ENCODE results near the gene PTMA. TPM values are rescaled to one million over a fixed set of nuclear protein-coding genes. Genes with fewer than 3 reads are reported as not detected.
"Not testable (repeated sequence)": the region's sequence is repeated elsewhere in the genome, so short reads cannot be mapped to it uniquely, and the experiment has no call there.

Gene PTMA
- total RNA-seq, 2 experiments from 2014 or later = 1,300 to 1,326 TPM

DNA sequence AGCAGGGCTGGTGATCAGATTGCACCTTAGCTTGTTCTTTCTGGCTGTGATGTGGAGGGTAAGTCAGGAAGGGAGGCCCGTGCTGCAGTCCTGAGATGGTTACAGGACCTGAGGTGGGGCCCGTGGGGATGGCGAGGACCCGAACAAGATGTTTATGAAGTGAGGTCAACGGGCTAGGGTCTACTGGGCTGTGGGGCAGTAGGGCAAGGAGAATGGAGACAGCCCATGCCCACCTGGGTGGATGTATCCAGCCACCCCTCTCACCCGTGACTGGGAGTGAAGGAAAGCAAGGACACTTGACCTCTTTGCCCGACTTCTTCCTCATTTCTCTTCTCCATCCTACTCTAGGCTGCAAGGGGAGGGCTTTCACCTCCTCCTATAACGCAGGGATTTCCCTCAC, 18.0 kb downstream of the PTMA start:
- ChIA-PET CTCF (interaction anchor here (1.2 to 3.2 kb wide), 4 partner anchors 9 to 124 kb away, joined by 3 to 39 read pairs (median 4); no protein-coding TSS in a partner anchor), POLR2A (interaction anchor here (1.3 to 1.4 kb wide), 2 partner anchors 12 to 18 kb away, joined by 4 to 6 read pairs; partner anchors contain the start of gene PTMA)
- H3K9me3 Mint-ChIP-seq = no peaks in the 10 kb centered on the region
- H3K4me1 Mint-ChIP-seq = no peaks in the 10 kb centered on the region
- H3K27me3 Mint-ChIP-seq = no peaks in the 10 kb centered on the region
- H3K36me3 Mint-ChIP-seq (ENCODE audit: low read depth) = no peaks in the 10 kb centered on the region
- DNase-seq = no peak
- no peak overlapping the region for H3K4me3 Mint-ChIP-seq
- H3K27ac Mint-ChIP-seq = no peak overlapping the region

- Mint-ChIP-seq H3K27me3 (no peaks in the 10 kb centered on the region), H3K36me3 (ENCODE audit: low read depth) (peaks cover 6% of the 10 kb centered on the region), H3K4me1 (no peaks in the 10 kb centered on the region), H3K9me3 (no peaks in the 10 kb centered on the region), H3K27ac (no peak overlapping the region), H3K4me3 (no peak overlapping the region)
- ChIA-PET CTCF (interaction anchor here (0.7 kb wide), 1 partner anchor 13 kb away, joined by 3 read pairs; no protein-coding TSS in a partner anchor), POLR2A (no interaction called here)
- DNase-seq = no peak
Observed at GRCh38 chr2:231727621-231728020, 19.3 kb downstream of the PTMA start.

GRCh38 chr2:231732604-231733003, 24.3 kb downstream of the PTMA start:
- Mint-ChIP-seq H3K4me3 (no peak overlapping the region), H3K27me3 (no peaks in the 10 kb centered on the region), H3K9me3 (no peaks in the 10 kb centered on the region), H3K27ac (no peak overlapping the region), H3K4me1 (no peaks in the 10 kb centered on the region), H3K36me3 (ENCODE audit: low read depth) (peaks cover 21% of the 10 kb centered on the region)
- ChIA-PET CTCF (no interaction called here), POLR2A (no interaction called here)
- no peak for DNase-seq

DNA sequence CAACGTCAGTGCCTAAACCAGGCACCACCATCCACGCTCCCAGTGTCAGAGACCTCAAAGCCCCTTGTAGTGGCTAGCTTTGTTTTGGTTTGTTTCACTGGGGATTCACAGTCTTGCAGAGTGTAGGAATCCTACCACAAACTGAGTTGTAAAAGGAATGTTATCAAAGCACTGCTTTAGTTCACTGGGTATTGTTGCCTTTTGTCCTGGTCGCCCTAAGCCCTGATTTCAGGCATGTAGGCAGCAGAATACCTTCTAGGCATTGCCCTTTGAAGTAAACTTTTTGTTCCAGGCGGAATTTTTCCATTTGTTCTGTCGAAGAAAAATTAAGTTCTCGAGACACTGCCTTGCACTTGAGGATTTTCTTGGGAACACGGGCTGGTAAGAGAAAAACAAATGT, 29.4 kb downstream of the PTMA start:
- no peaks in the 10 kb centered on the region for H3K4me1 Mint-ChIP-seq
- H3K4me3 Mint-ChIP-seq = no peak overlapping the region
- no peaks in the 10 kb centered on the region for H3K9me3 Mint-ChIP-seq
- POLR2A ChIA-PET = no interaction called here
- no peak for DNase-seq
- no peaks in the 10 kb centered on the region for H3K27me3 Mint-ChIP-seq
- CTCF ChIA-PET = no interaction called here
- peaks cover 21% of the 10 kb centered on the region for H3K36me3 Mint-ChIP-seq (ENCODE audit: low read depth)
- H3K27ac Mint-ChIP-seq = no peak overlapping the region

- no peaks in the 10 kb centered on the region for H3K9me3 Mint-ChIP-seq
- DNase-seq = no peak
- no peaks in the 10 kb centered on the region for H3K4me1 Mint-ChIP-seq
- no peaks in the 10 kb centered on the region for H3K27me3 Mint-ChIP-seq
- no peak overlapping the region for H3K4me3 Mint-ChIP-seq
- H3K27ac Mint-ChIP-seq = no peak overlapping the region
- POLR2A ChIA-PET = no interaction called here
- CTCF ChIA-PET = interaction anchor here (1.6 kb wide), 2 partner anchors 66 to 130 kb away, joined by 3 to 4 read pairs; no protein-coding TSS in a partner anchor
- H3K36me3 Mint-ChIP-seq (ENCODE audit: low read depth) = peaks cover 4% of the 10 kb centered on the region
Observed at GRCh38 chr2:231743376-231744116, 35.2 kb downstream of the PTMA start.

DNA sequence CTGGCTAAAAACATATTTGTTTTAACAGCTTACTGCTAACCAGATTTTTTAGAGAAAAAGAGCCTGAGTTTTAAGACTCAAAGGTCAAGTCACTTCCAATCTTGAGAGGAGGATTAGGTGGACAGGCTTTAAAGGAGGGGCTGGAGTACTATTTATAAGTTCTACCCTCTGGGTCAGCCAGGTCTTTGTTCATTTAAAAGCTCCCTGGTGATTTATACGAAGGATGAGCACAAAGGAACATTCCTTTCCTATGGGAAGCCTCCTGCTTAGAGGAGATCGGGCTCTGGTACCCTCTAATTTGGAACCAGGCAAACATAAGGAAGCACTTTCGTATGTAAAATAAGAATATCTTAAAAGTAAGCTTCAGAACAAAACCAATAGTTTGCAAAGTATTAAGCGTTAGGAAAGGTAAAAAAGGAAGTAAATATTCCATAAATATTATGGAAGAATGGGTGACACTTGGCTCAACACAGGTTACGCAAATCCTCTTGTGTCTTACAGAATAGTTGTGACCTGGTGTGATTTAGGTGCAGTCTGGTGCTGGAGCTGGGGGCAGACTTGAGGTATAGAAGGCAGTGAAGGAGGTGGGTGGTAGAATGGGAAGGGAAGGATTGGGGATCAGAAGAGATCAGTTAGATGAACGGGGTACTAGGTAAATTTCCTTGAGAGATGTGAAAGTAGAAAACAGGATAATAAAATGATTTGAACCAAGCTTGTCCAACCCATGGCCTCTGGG, 37.1 kb downstream of the PTMA start:
- ChIA-PET POLR2A (no interaction called here), CTCF (interaction anchor here (1.0 to 1.7 kb wide), 2 partner anchors 10 to 41 kb away, joined by 3 to 6 read pairs; partner anchors contain the start of gene COPS7B)
- Mint-ChIP-seq H3K4me1 (no peaks in the 10 kb centered on the region), H3K36me3 (ENCODE audit: low read depth) (no peaks in the 10 kb centered on the region), H3K27me3 (no peaks in the 10 kb centered on the region), H3K27ac (no peak overlapping the region), H3K9me3 (no peaks in the 10 kb centered on the region), H3K4me3 (no peak overlapping the region)
- DNase-seq = no peak

DNA sequence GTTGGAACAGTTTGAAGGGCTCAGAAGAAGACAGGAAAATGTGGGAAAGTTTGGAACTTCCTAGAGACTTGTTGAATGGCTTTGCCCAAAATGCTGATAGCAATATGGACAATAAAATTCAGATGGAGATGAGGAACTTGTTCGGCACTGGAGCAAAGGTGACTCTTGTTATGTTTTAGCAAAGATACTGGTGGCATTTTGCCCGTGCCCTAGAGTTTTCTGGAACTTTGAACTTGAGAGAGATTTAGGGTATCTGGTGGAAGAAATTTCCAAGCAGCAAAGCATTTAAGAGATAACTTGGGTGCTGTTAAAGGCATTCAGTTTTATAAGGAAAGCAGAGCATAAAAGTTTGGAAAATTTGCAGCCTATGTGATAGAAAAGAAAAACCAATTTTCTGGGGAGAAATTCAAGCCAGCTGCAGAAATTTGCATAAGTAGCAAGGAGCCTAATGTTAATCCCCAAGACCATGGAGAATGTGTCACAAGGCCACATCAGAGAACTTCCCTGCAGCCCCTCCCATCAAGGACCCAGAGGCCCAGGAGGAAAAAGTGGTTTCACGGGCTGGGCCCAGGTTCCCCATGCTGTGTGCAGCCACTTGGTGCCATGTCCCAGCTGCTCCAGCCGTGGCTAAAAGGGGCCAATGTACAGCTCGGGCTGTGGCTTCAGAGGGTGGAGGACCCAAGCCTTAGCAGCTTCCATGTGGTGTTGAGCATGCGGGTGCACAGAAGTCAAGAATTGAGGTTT, 40.0 kb downstream of the PTMA start:
- H3K36me3 Mint-ChIP-seq (ENCODE audit: low read depth); H3K27me3 Mint-ChIP-seq; POLR2A ChIA-PET; DNase-seq; H3K27ac Mint-ChIP-seq; H3K4me3 Mint-ChIP-seq; H3K9me3 Mint-ChIP-seq; H3K4me1 Mint-ChIP-seq; CTCF ChIA-PET: not testable (repeated sequence)

GRCh38 chr2:231749016-231749415, 40.7 kb downstream of the PTMA start:
- H3K27ac Mint-ChIP-seq; H3K9me3 Mint-ChIP-seq; H3K36me3 Mint-ChIP-seq (ENCODE audit: low read depth); H3K4me1 Mint-ChIP-seq; POLR2A ChIA-PET; H3K4me3 Mint-ChIP-seq; CTCF ChIA-PET; H3K27me3 Mint-ChIP-seq; DNase-seq: not testable (repeated sequence)

DNA sequence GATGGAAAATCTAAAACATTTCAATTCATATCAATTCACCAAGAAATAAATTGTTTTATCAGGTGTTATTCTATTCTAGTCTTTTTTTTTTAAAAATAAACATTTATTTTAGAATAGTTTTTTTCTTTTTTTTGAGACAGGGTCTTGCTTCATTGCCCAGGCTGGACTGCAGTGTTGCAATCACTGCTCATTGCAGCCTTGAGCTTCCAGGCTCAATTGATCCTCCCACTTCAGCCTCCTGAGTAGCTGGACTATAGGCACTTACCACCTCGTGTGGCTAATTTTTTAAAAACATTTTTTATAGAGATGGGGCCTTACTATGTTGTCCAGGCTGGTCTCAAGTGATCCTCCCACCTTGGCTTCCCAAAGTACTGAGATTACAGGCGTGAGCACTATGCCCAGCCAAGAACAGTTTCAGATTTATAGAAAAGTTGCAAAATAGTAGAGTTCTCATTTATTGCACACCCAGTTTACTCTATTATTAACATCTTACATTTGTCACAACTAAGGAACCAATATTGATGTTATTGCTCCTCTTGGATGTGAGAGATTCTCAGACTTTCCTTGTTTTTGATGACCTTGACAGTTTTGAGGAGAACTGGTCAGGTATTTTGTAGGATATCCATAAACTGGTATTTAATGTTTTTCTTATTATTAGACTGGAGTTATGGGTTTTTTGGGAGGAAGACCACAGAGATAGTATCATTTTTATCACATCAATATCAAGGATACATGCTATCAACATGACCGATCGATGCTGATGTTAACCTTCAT, 42.9 kb downstream of the PTMA start:
- no peak for DNase-seq
- Mint-ChIP-seq H3K9me3 (no peaks in the 10 kb centered on the region), H3K4me1 (no peaks in the 10 kb centered on the region), H3K36me3 (ENCODE audit: low read depth) (no peaks in the 10 kb centered on the region), H3K4me3 (no peak overlapping the region), H3K27ac (no peak overlapping the region), H3K27me3 (no peaks in the 10 kb centered on the region)
- CTCF ChIA-PET = interaction anchor here (0.7 kb wide), 1 partner anchor 35 kb away, joined by 3 read pairs; no protein-coding TSS in a partner anchor
- POLR2A ChIA-PET = interaction anchor here (0.7 kb wide), 1 partner anchor 9 kb away, joined by 3 read pairs; no protein-coding TSS in a partner anchor

- no peaks in the 10 kb centered on the region for H3K9me3 Mint-ChIP-seq
- DNase-seq = no peak
- no peaks in the 10 kb centered on the region for H3K4me1 Mint-ChIP-seq
- CTCF ChIA-PET = no interaction called here
- H3K27ac Mint-ChIP-seq = no peak overlapping the region
- H3K4me3 Mint-ChIP-seq = no peak overlapping the region
- H3K36me3 Mint-ChIP-seq (ENCODE audit: low read depth) = no peaks in the 10 kb centered on the region
- no peaks in the 10 kb centered on the region for H3K27me3 Mint-ChIP-seq
- POLR2A ChIA-PET = no interaction called here
Observed at GRCh38 chr2:231752061-231752460, 43.7 kb downstream of the PTMA start.

- Mint-ChIP-seq H3K27me3 (no peaks in the 10 kb centered on the region), H3K4me1 (peaks cover 17% of the 10 kb centered on the region), H3K9me3 (no peaks in the 10 kb centered on the region), H3K27ac (no peak overlapping the region), H3K36me3 (ENCODE audit: low read depth) (no peaks in the 10 kb centered on the region), H3K4me3 (no peak overlapping the region)
- ChIA-PET CTCF (interaction anchor here (0.6 to 0.9 kb wide), 6 partner anchors 8 to 523 kb away, joined by 3 to 5 read pairs (median 3); no protein-coding TSS in a partner anchor), POLR2A (no interaction called here)
- no peak for DNase-seq
Observed at GRCh38 chr2:231761735-231762134, 53.4 kb downstream of the PTMA start.

All from activated CD4-positive, alpha-beta memory T cell treated with anti-CD3 and anti-CD28 coated beads, Interleukin-2, amount 10 ng/mL, durations not matched to agents 7 days and 5 days (primary cell).